K562 (cell line): ENCODE data around the gene NOD2. TPM values are rescaled to one million over a fixed set of nuclear protein-coding genes. Genes with fewer than 3 reads are reported as not detected.

Experiments
- ATAC-seq: fragments of 200-7000 bp; cut with Tn5 transposase; 3 replicates; pipeline ENCODE4 v1.9.1; 2020; ENCODE audit warnings: moderate library complexity
- BruUV-seq: library from RNA; stranded (reverse); fragments of 400-500 nt; replicated peaks from 2 replicates; lab custom pipeline; 2021; lab: Mats Ljungman, UMichigan
- CTCF ChIA-PET: fragments of 300-600 bp; formaldehyde crosslinking; extraction: SDS; loops from one replicate; lab custom pipeline; 2021; ENCODE audit warnings: low intra/inter-chr PET ratio; lab: Yijun Ruan, JAX
- POLR2A ChIA-PET: fragments of 300-600, 350-650 bp; sonication (Branson Sonifier 250); formaldehyde crosslinking; extraction: SDS; loops from one replicate; lab custom pipeline; 2021; ENCODE audit warnings: antibody characterized with exemption, inconsistent platforms; lab: Yijun Ruan, JAX
- DNase-seq, 4 experiments: peaks; one replicate each; pipeline versions ENCODE4 v3.0.0 to v3.0.0-alpha.2; 2011 to 2018; ENCODE audit warnings: low spot score in 3 of 4, mixed read lengths in 3 of 4; ENCODE audit errors: extremely low read depth in 1 of 4
- FAIRE-seq: peaks from 2 replicates; lab custom pipeline; 2011; peaks lifted over from hg19 to GRCh38; lab: Jason Lieb, UNC
- H2AFZ ChIP-seq: 2 replicates; pipeline ENCODE4 v1.6.0; 2011; ENCODE audit warnings: low read depth, low read length, control low read depth, inconsistent platforms
- H3K27ac ChIP-seq: fragments of 200-600 bp; 3 replicates; pipeline ENCODE4 v1.8.0; 2011; ENCODE audit warnings: low read depth, mild to moderate bottlenecking, control low read depth, inconsistent platforms, low read length, moderate library complexity, mixed read lengths; ENCODE audit errors: extremely low read depth
- H3K27me3 ChIP-seq, 2 experiments: fragments of 300-600 bp in 1 of 2; 2 replicates in 1 of 2; 3 replicates in 1 of 2; pipeline versions ENCODE4 v1.6.0 to v1.8.0; 2011; ENCODE audit warnings: inconsistent platforms in 2 of 2, low read length in 2 of 2, mild to moderate bottlenecking in 1 of 2, mixed read lengths in 1 of 2, moderate library complexity in 1 of 2; ENCODE audit not compliant: control insufficient read depth in 2 of 2, insufficient read depth in 2 of 2
- H3K36me3 ChIP-seq: fragments of 300-600 bp; 3 replicates; pipeline ENCODE4 v1.8.0; 2011; ENCODE audit warnings: mild to moderate bottlenecking, low read length, inconsistent platforms; ENCODE audit not compliant: control insufficient read depth, insufficient read depth
- H3K4me1 ChIP-seq, 2 experiments: fragments of 200-600 bp in 1 of 2; replicated peaks in 1 of 2; 2 replicates in 1 of 2; 3 replicates in 1 of 2; pipeline versions ENCODE4 v1.5.1 to v1.8.0; 2011; ENCODE audit warnings: inconsistent platforms in 2 of 2, low read length in 2 of 2, mild to moderate bottlenecking in 1 of 2, mixed read lengths in 1 of 2, moderate library complexity in 1 of 2; ENCODE audit not compliant: control insufficient read depth in 2 of 2, insufficient read depth in 2 of 2
- H3K4me2 ChIP-seq: 2 replicates; pipeline ENCODE4 v1.6.1; 2011; ENCODE audit warnings: low read length, control low read depth, inconsistent platforms, mixed read lengths; ENCODE audit not compliant: insufficient read depth
- H3K4me3 ChIP-seq: fragments of 200-600 bp; sonication (generic), shearing (Covaris generic); 2 replicates; pipeline ENCODE4 v1.5.1; 2016; ENCODE audit warnings: control low read depth, inconsistent platforms
- H3K79me2 ChIP-seq: fragments of 200-600 bp; 3 replicates; pipeline ENCODE4 v1.8.0; 2011; ENCODE audit warnings: low read length, inconsistent platforms; ENCODE audit not compliant: control insufficient read depth, insufficient read depth
- H3K9ac ChIP-seq, 2 experiments: 2 replicates each; pipeline versions ENCODE4 v1.6.0 to v1.6.1; 2011; ENCODE audit warnings: low read depth in 2 of 2, low read length in 2 of 2, control low read depth in 1 of 2, inconsistent platforms in 1 of 2, mild to moderate bottlenecking in 1 of 2, mixed read lengths in 1 of 2; ENCODE audit not compliant: insufficient read depth in 1 of 2
- H3K9me1 ChIP-seq: one replicate; pipeline ENCODE4 v1.6.0; 2011; ENCODE audit warnings: inconsistent platforms, mild to moderate bottlenecking, low read length, moderate library complexity; ENCODE audit not compliant: control insufficient read depth, insufficient read depth
- H3K9me3 ChIP-seq: replicated peaks from 2 replicates; pipeline ENCODE4 v1.5.1; 2011; ENCODE audit warnings: low read depth, low read length, inconsistent platforms; ENCODE audit not compliant: control insufficient read depth, insufficient read depth
- H4K20me1 ChIP-seq: replicated peaks from 2 replicates; pipeline ENCODE4 v1.6.1; 2011; ENCODE audit warnings: low read length, inconsistent platforms, mixed read lengths; ENCODE audit not compliant: control insufficient read depth, insufficient read depth
- CHD1 ChIP-seq: fragments of 200-600 bp; sonication (generic); IDR thresholded peaks from one replicate; pipeline ENCODE4 v1.6.1; 2012; ENCODE audit warnings: mild to moderate bottlenecking, moderate library complexity, low read length, inconsistent platforms
- CREM ChIP-seq: IDR thresholded peaks from 2 replicates; pipeline ENCODE4 v1.6.1; 2014; ENCODE audit warnings: antibody characterized with exemption, low read depth
- GTF3C2 ChIP-seq: IDR thresholded peaks from 3 replicates; pipeline ENCODE4 v1.6.1; 2011; ENCODE audit warnings: borderline replicate concordance, mild to moderate bottlenecking, moderate library complexity; ENCODE audit not compliant: insufficient read length; ENCODE audit errors: extremely low read depth
- HNRNPH1 ChIP-seq: fragments of 200-400 bp; formaldehyde crosslinking; optimal IDR thresholded peaks from 2 replicates; pipeline ENCODE3; 2017; ENCODE audit warnings: low read depth, mild to moderate bottlenecking, low read length, moderate library complexity
- HNRNPL ChIP-seq: fragments of 200-400 bp; formaldehyde crosslinking; IDR thresholded peaks from 2 replicates; pipeline ENCODE4 v1.6.1; 2017; ENCODE audit warnings: low read depth, mild to moderate bottlenecking, low read length
- MAFG ChIP-seq: fragments of 450-650 bp; conservative IDR thresholded peaks from 2 replicates; pipeline ENCODE4 v1.6.1; 2016; ENCODE audit warnings: missing genetic modification characterization, missing compliant biosample characterization
- PTRF ChIP-seq: fragments of 450-650 bp; IDR thresholded peaks from 2 replicates; pipeline ENCODE4 v1.6.1; 2016; ENCODE audit warnings: mild to moderate bottlenecking, missing genetic modification characterization, missing compliant biosample characterization
- RBM22 ChIP-seq: fragments of 200-400 bp; formaldehyde crosslinking; IDR thresholded peaks from 2 replicates; pipeline ENCODE4 v1.6.1; 2018; ENCODE audit warnings: low read length, low read depth; ENCODE audit not compliant: poor library complexity, severe bottlenecking
- TCFL5 ChIP-seq: fragments of 250-450 bp; sonication (Bioruptor Pico); conservative IDR thresholded peaks from 2 replicates; pipeline ENCODE4 v1.6.1; 2021; ENCODE audit warnings: mild to moderate bottlenecking, moderate library complexity, matching md5 sums
- TEAD1 ChIP-seq, 2 experiments: fragments of 450-650 bp in 1 of 2; sonication (generic) in 1 of 2; formaldehyde crosslinking; IDR thresholded peaks; 2 replicates each; pipeline versions ENCODE4 v1.4.0 to v1.8.0; 2020 to 2022; ENCODE audit warnings: mild to moderate bottlenecking in 2 of 2, missing genetic modification reagents in 1 of 2
- ZFP30 ChIP-seq: fragments of 250-450 bp; sonication (Bioruptor Pico); IDR thresholded peaks from 2 replicates; pipeline ENCODE4 v1.8.0; 2022; ENCODE audit warnings: moderate library complexity, mild to moderate bottlenecking, inconsistent platforms, borderline replicate concordance
- ZFX ChIP-seq: sonication (generic); formaldehyde crosslinking; IDR thresholded peaks from 2 replicates; pipeline ENCODE4 v1.8.0; 2022; ENCODE audit warnings: mild to moderate bottlenecking, missing genetic modification reagents, moderate library complexity
- ZNF263 ChIP-seq: sonication (generic); formaldehyde crosslinking; IDR thresholded peaks from 2 replicates; pipeline ENCODE4 v1.8.0; 2022; ENCODE audit warnings: mild to moderate bottlenecking, missing genetic modification reagents, borderline replicate concordance
- WGBS: fragments of 100-300 bp; shearing (Covaris generic); methylation state at CpG from one replicate; pipeline ENCODE4 v1.1.6; 2016; ENCODE audit warnings: low coverage, mixed read lengths; ENCODE audit not compliant: insufficient coverage; ENCODE audit errors: missing lambda C conversion rate; 5-methylcytosine and 5-hydroxymethylcytosine counted together
- in situ Hi-C: fragments of 300-500 bp; cut with MboI; formaldehyde crosslinking; loops from 4 replicates; pipeline ENCODE4 v1.15.0; 2018; ENCODE audit warnings: inconsistent platforms, mixed read lengths
- intact Hi-C: fragments of 100-400 bp; cut with micrococcal nuclease; formaldehyde crosslinking; loops from 2 replicates; pipeline ENCODE4 v1.14.2; 2022
- polyA plus RNA-seq, 8 experiments: library from polyadenylated mRNA; depleted of rRNA in 4 of 8; stranded (reverse) in 5 of 8; unstranded in 3 of 8; fragments of >200 nt; fragmentation: Nextera tagmentation in 2 of 8; fragmentation: Illumina TruSeq in 1 of 8; extraction: Ambion mirVana in 2 of 8; extraction: Trizol in 1 of 8; gene quantifications; 2 replicates each; pipeline versions ENCODE4 v1.2.1 to v1.2.3, GENCODE V29; 2011 to 2014; ENCODE audit warnings: inconsistent platforms in 1 of 8, missing spikeins in 1 of 8
- total RNA-seq, 7 experiments: library from RNA; depleted of rRNA in 6 of 7; stranded (reverse); fragments of >200 nt in 6 of 7; fragmentation: Illumina TruSeq in 2 of 7; extraction: Trizol in 2 of 7; gene quantifications; 2 replicates each; pipeline versions ENCODE4 v1.2.1 to v1.2.3, GENCODE V29; 2011 to 2021; ENCODE audit warnings: low replicate concordance in 1 of 7
- TF ChIP-seq, protein P1 (sequence below): sonication (generic); formaldehyde crosslinking; IDR thresholded peaks from 2 replicates; pipeline ENCODE4 v1.8.0; 2022; ENCODE audit warnings: missing genetic modification reagents, mild to moderate bottlenecking, borderline replicate concordance
- TF ChIP-seq, protein P2 (sequence below): fragments of 250-450 bp; sonication (Bioruptor Pico); IDR thresholded peaks from 2 replicates; pipeline ENCODE4 v1.5.0; 2021
- TF ChIP-seq, protein P3 (sequence below): sonication (generic); formaldehyde crosslinking; IDR thresholded peaks from 2 replicates; pipeline ENCODE4 v1.8.0; 2022; ENCODE audit warnings: mild to moderate bottlenecking, missing genetic modification reagents

The NOD2 gene
- total and polyA plus RNA-seq, 9 of the 15 experiments (the other 6 are each of a cell fraction or from before 2014, with no cell fraction given), result 0.04 TPM; not detected in 8

GRCh38 chr16:50765861-50766260, 72.5 kb downstream of the NOD2 start:
- Histone ChIP-seq H3K9me3 (no peaks in the 10 kb centered on the region), H3K27ac (no peak overlapping the region), H3K4me3 (no peak overlapping the region), H2AFZ (no peak overlapping the region), H3K4me1 (peaks cover 0 to 4% of the 10 kb centered on the region in 2 experiments; a peak in 1 of 5 replicates), H3K27me3 (no peaks in the 10 kb centered on the region), H3K79me2 (no peaks in the 10 kb centered on the region), H3K9ac (no peak overlapping the region), H3K4me2 (no peak overlapping the region), H3K36me3 (no peaks in the 10 kb centered on the region), H3K9me1 (no peaks in the 10 kb centered on the region), H4K20me1 (no peaks in the 10 kb centered on the region)
- TF ChIP-seq, protein P1, sequence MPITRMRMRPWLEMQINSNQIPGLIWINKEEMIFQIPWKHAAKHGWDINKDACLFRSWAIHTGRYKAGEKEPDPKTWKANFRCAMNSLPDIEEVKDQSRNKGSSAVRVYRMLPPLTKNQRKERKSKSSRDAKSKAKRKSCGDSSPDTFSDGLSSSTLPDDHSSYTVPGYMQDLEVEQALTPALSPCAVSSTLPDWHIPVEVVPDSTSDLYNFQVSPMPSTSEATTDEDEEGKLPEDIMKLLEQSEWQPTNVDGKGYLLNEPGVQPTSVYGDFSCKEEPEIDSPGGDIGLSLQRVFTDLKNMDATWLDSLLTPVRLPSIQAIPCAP (CRISPR knock-in tag), result no peak
- TF ChIP-seq ZNF263, result no peak
- no peak for TF ChIP-seq HNRNPH1
- TF ChIP-seq, protein P2, sequence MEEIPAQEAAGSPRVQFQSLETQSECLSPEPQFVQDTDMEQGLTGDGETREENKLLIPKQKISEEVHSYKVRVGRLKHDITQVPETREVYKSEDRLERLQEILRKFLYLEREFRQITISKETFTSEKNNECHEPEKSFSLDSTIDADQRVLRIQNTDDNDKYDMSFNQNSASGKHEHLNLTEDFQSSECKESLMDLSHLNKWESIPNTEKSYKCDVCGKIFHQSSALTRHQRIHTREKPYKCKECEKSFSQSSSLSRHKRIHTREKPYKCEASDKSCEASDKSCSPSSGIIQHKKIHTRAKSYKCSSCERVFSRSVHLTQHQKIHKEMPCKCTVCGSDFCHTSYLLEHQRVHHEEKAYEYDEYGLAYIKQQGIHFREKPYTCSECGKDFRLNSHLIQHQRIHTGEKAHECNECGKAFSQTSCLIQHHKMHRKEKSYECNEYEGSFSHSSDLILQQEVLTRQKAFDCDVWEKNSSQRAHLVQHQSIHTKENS (CRISPR knock-in tag), result no peak
- no peak for TF ChIP-seq MAFG
- no peak for TF ChIP-seq RBM22
- TF ChIP-seq ZFP30 (CRISPR knock-in tag), result no peak
- TF ChIP-seq HNRNPL, result no peak
- no peak for TF ChIP-seq PTRF (tag)
- TF ChIP-seq CHD1, result no peak
- TF ChIP-seq TEAD1 (CRISPR knock-in tag; IDR thresholded peaks at IDR 0.05), result no peak
- no peak for TF ChIP-seq GTF3C2
- no peak for TF ChIP-seq ZFX (CRISPR knock-in tag)
- no peak for TF ChIP-seq CREM
- TF ChIP-seq, protein P3, sequence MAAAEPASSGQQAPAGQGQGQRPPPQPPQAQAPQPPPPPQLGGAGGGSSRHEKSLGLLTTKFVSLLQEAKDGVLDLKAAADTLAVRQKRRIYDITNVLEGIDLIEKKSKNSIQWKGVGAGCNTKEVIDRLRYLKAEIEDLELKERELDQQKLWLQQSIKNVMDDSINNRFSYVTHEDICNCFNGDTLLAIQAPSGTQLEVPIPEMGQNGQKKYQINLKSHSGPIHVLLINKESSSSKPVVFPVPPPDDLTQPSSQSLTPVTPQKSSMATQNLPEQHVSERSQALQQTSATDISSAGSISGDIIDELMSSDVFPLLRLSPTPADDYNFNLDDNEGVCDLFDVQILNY (CRISPR knock-in tag), result no peak
- TF ChIP-seq TCFL5 (CRISPR knock-in tag), result no peak
- ATAC-seq (no peak), DNase-seq (no peak), FAIRE-seq (no peak)
- 23% methylated on average over 1 of the region's 1 CpG for WGBS
- in situ Hi-C loops (no loop called here), intact Hi-C loops (no loop called here)
- POLR2A ChIA-PET, result no interaction called here
- CTCF ChIA-PET, result no interaction called here
- BruUV-seq, result no TSS peak
